Measurements from ENCODE around the gene ZBTB7B.

Gene ZBTB7B

GRCh38 chr1:155052439-155053395, 50.1 kb downstream of the ZBTB7B start:
- in situ Hi-C loops (cut with HindIII; ENCODE audit: low sequenced_read_pairs): no loop called here

- in situ Hi-C loops (cut with HindIII; ENCODE audit: low sequenced_read_pairs): no loop called here
Observed at GRCh38 chr1:155053531-155054105, 51.0 kb downstream of the ZBTB7B start.

- in situ Hi-C loops (cut with HindIII; ENCODE audit: low sequenced_read_pairs): no loop called here
Observed at GRCh38 chr1:155057104-155057503, 54.5 kb downstream of the ZBTB7B start.

- in situ Hi-C loops (cut with HindIII; ENCODE audit: low sequenced_read_pairs): no loop called here
Observed at GRCh38 chr1:155057788-155058211, 55.2 kb downstream of the ZBTB7B start.

GRCh38 chr1:155060736-155061135, 58.1 kb downstream of the ZBTB7B start:
- in situ Hi-C loops (cut with HindIII; ENCODE audit: low sequenced_read_pairs): no loop called here

- in situ Hi-C loops (cut with HindIII; ENCODE audit: low sequenced_read_pairs): no loop called here
Observed at GRCh38 chr1:155061381-155062150, 59.0 kb downstream of the ZBTB7B start.

GRCh38 chr1:155062151-155062686, 59.6 kb downstream of the ZBTB7B start:
- in situ Hi-C loops (cut with HindIII; ENCODE audit: low sequenced_read_pairs): no loop called here

- in situ Hi-C loops (cut with HindIII; ENCODE audit: low sequenced_read_pairs): no loop called here
Observed at GRCh38 chr1:155062702-155063411, 60.3 kb downstream of the ZBTB7B start.

GRCh38 chr1:155063550-155064110, 61.0 kb downstream of the ZBTB7B start, which contains the start of gene EFNA4:
Gene EFNA4, plus strand, starts transcription at chr1:155063740. Its CDS starts 84 bp downstream, at chr1:155063824.
- in situ Hi-C loops (cut with HindIII; ENCODE audit: low sequenced_read_pairs): no loop called here

- in situ Hi-C loops (cut with HindIII; ENCODE audit: low sequenced_read_pairs): no loop called here
Observed at GRCh38 chr1:155064111-155064831, 61.7 kb downstream of the ZBTB7B start.

- in situ Hi-C loops (cut with HindIII; ENCODE audit: low sequenced_read_pairs): no loop called here
Observed at GRCh38 chr1:155064832-155065429, 62.3 kb downstream of the ZBTB7B start.

GRCh38 chr1:155066777-155067176, 64.2 kb downstream of the ZBTB7B start:
- in situ Hi-C loops (cut with HindIII; ENCODE audit: low sequenced_read_pairs): no loop called here

Data from DLD1 (cell line).